ENCODE data around the gene GMPPA.

Gene GMPPA

GRCh38 chr2:219474285-219475060, 24.2 kb upstream of the GMPPA start:
- no peak for TF ChIP-seq GATA2 (IDR thresholded peaks at IDR 0.05; ENCODE audit: low read depth, low read length)
- no peak for TF ChIP-seq GATA3 (IDR thresholded peaks at IDR 0.05; ENCODE audit: low read depth, low read length)

- TF ChIP-seq GATA3 (IDR thresholded peaks at IDR 0.05; ENCODE audit: low read depth, low read length) (no peak), GATA2 (IDR thresholded peaks at IDR 0.05; ENCODE audit: low read depth, low read length) (no peak)
These were observed 23.4 kb upstream of the GMPPA start for GRCh38 chr2:219475278-219475677.

- TF ChIP-seq GATA2 (IDR thresholded peaks at IDR 0.05; ENCODE audit: low read depth, low read length) (no peak), GATA3 (IDR thresholded peaks at IDR 0.05; ENCODE audit: low read depth, low read length) (no peak)
These were observed 22.7 kb upstream of the GMPPA start for GRCh38 chr2:219475697-219476651.

GRCh38 chr2:219476652-219477151, 22.0 kb upstream of the GMPPA start:
- TF ChIP-seq GATA3 (IDR thresholded peaks at IDR 0.05; ENCODE audit: low read depth, low read length) (no peak), GATA2 (IDR thresholded peaks at IDR 0.05; ENCODE audit: low read depth, low read length) (no peak)

GRCh38 chr2:219477179-219477578, 21.5 kb upstream of the GMPPA start:
- TF ChIP-seq GATA2 (IDR thresholded peaks at IDR 0.05; ENCODE audit: low read depth, low read length) (no peak), GATA3 (IDR thresholded peaks at IDR 0.05; ENCODE audit: low read depth, low read length) (no peak)

- TF ChIP-seq GATA2 (IDR thresholded peaks at IDR 0.05; ENCODE audit: low read depth, low read length) = no peak
- TF ChIP-seq GATA3 (IDR thresholded peaks at IDR 0.05; ENCODE audit: low read depth, low read length) = no peak
These were observed 20.9 kb upstream of the GMPPA start for GRCh38 chr2:219477815-219478214.

- TF ChIP-seq GATA2 (IDR thresholded peaks at IDR 0.05; ENCODE audit: low read depth, low read length) (no peak), GATA3 (IDR thresholded peaks at IDR 0.05; ENCODE audit: low read depth, low read length) (no peak)
These were observed 19.8 kb upstream of the GMPPA start for GRCh38 chr2:219478916-219479315.

- TF ChIP-seq GATA2 (IDR thresholded peaks at IDR 0.05; ENCODE audit: low read depth, low read length) (no peak), GATA3 (IDR thresholded peaks at IDR 0.05; ENCODE audit: low read depth, low read length) (no peak)
These were observed 18.7 kb upstream of the GMPPA start for GRCh38 chr2:219480004-219480403.

GRCh38 chr2:219482674-219483405, 15.9 kb upstream of the GMPPA start:
- TF ChIP-seq GATA3 (IDR thresholded peaks at IDR 0.05; ENCODE audit: low read depth, low read length) (no peak), GATA2 (IDR thresholded peaks at IDR 0.05; ENCODE audit: low read depth, low read length) (no peak)

- TF ChIP-seq GATA3 (IDR thresholded peaks at IDR 0.05; ENCODE audit: low read depth, low read length) (no peak), GATA2 (IDR thresholded peaks at IDR 0.05; ENCODE audit: low read depth, low read length) (no peak)
These were observed 15.0 kb upstream of the GMPPA start for GRCh38 chr2:219483451-219484342.

GRCh38 chr2:219484343-219485200, 14.1 kb upstream of the GMPPA start:
- TF ChIP-seq GATA3 (IDR thresholded peaks at IDR 0.05; ENCODE audit: low read depth, low read length) (no peak), GATA2 (IDR thresholded peaks at IDR 0.05; ENCODE audit: low read depth, low read length) (no peak)

- TF ChIP-seq GATA3 (IDR thresholded peaks at IDR 0.05; ENCODE audit: low read depth, low read length) = no peak
- no peak for TF ChIP-seq GATA2 (IDR thresholded peaks at IDR 0.05; ENCODE audit: low read depth, low read length)
These were observed 13.5 kb upstream of the GMPPA start for GRCh38 chr2:219485201-219485580.

Measured in SH-SY5Y (cell line).